Neural progenitor cell (in vitro differentiated cells): Measurements from ENCODE around the gene WSCD1.

Source experiments
- CTCF ChIP-seq: fragments of 200-600 bp; sonication (generic); IDR thresholded peaks from 2 replicates; pipeline ENCODE4 v1.5.1; 2017; ENCODE audit warnings: antibody characterized with exemption, mild to moderate bottlenecking
- EZH2phosphoT487 ChIP-seq: fragments of 200-600 bp; sonication (generic); IDR thresholded peaks from 2 replicates; pipeline ENCODE4 v1.6.1; 2017; ENCODE audit warnings: antibody characterized with exemption

- TF ChIP-seq EZH2phosphoT487 (no peak), CTCF (no peak)
Observed at GRCh38 chr17:6107791-6108190, 37.6 kb downstream of the WSCD1 start.
